A549 (cell line): ENCODE results near the gene RXRG.

ENCODE experiments used
- CEBPB ChIP-seq, 2 experiments: fragments of >200 bp in 1 of 2; sonication (Bioruptor Twin) in 1 of 2; formaldehyde crosslinking in 1 of 2; IDR thresholded peaks; 2 replicates each; pipeline ENCODE4 v1.6.1; 2012 to 2016
- EP300 ChIP-seq, 2 experiments: fragments of >200 bp; sonication (Bioruptor Twin); formaldehyde crosslinking; IDR thresholded peaks; 2 replicates in 1 of 2; 3 replicates in 1 of 2; pipeline ENCODE4 v1.6.1; 2016 to 2017
- KDM1A ChIP-seq: fragments of 200-600 bp; sonication (generic); IDR thresholded peaks from 2 replicates; pipeline ENCODE4 v1.6.1; 2016; ENCODE audit warnings: low read depth, mild to moderate bottlenecking
- MAFK ChIP-seq: fragments of 450-650 bp; IDR thresholded peaks from 2 replicates; pipeline ENCODE4 v1.6.1; 2014; ENCODE audit not compliant: partially characterized antibody
- MAZ ChIP-seq: fragments of 150-350 bp; IDR thresholded peaks from 2 replicates; pipeline ENCODE4 v1.6.1; 2014; ENCODE audit warnings: antibody characterized with exemption, low read depth, low read length, borderline replicate concordance
- RAD21 ChIP-seq, 2 experiments: fragments of >200 bp in 1 of 2; sonication (Bioruptor Twin) in 1 of 2; formaldehyde crosslinking in 1 of 2; IDR thresholded peaks in 1 of 2; conservative IDR thresholded peaks in 1 of 2; 2 replicates in 1 of 2; 3 replicates in 1 of 2; pipeline ENCODE4 v1.6.1; 2012 to 2018; ENCODE audit warnings: inconsistent platforms in 1 of 2
- RARB ChIP-seq: fragments of 250-450 bp; sonication (Bioruptor Pico); IDR thresholded peaks from 2 replicates; pipeline ENCODE4 v1.8.0; 2021; ENCODE audit warnings: mild to moderate bottlenecking, moderate library complexity
- TF ChIP-seq, protein P1 (sequence below): fragments of >200 bp; sonication (Bioruptor Twin); formaldehyde crosslinking; IDR thresholded peaks from 3 replicates; pipeline ENCODE4 v1.5.1; 2016
- TF ChIP-seq, protein P2 (sequence below): IDR thresholded peaks from 2 replicates; pipeline ENCODE4 v1.6.1; 2012
- TF ChIP-seq, protein P3 (sequence below): fragments of 450-650 bp; IDR thresholded peaks from 2 replicates; pipeline ENCODE4 v1.6.1; 2014; ENCODE audit warnings: antibody characterized with exemption

DNA sequence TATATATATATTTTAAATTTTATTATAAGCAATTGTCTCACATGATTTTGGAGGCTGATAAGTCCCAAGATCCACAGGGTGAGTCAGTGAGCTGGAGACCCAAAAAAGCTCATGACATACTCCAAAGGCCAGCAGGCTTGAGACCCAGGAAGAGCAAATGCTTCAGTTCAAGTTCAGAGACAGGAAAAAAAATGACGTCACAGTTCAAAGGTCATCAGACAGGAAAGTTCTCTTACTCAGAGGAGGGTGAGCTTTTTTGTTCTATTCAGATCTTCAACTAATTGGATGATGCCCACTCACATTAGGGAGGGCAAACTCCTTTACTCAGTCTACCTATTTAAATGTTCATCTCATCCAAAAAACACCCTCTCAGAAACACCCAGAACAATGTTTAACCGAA is 18.2 kb downstream of the RXRG start:
- TF ChIP-seq EP300 (IDR thresholded peaks at IDR 0.05) (no peak), CEBPB (IDR thresholded peaks at IDR 0.05) (no peak), KDM1A (no peak), RAD21 (conservative IDR thresholded peaks at IDR 0.05 in 1 of 2, IDR thresholded peaks at IDR 0.05 in 1 of 2) (no peak), MAFK (no peak), MAZ (no peak), RARB (CRISPR knock-in tag) (no peak)
- TF ChIP-seq, protein P1, sequence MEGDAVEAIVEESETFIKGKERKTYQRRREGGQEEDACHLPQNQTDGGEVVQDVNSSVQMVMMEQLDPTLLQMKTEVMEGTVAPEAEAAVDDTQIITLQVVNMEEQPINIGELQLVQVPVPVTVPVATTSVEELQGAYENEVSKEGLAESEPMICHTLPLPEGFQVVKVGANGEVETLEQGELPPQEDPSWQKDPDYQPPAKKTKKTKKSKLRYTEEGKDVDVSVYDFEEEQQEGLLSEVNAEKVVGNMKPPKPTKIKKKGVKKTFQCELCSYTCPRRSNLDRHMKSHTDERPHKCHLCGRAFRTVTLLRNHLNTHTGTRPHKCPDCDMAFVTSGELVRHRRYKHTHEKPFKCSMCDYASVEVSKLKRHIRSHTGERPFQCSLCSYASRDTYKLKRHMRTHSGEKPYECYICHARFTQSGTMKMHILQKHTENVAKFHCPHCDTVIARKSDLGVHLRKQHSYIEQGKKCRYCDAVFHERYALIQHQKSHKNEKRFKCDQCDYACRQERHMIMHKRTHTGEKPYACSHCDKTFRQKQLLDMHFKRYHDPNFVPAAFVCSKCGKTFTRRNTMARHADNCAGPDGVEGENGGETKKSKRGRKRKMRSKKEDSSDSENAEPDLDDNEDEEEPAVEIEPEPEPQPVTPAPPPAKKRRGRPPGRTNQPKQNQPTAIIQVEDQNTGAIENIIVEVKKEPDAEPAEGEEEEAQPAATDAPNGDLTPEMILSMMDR: no peak
- TF ChIP-seq, protein P2, sequence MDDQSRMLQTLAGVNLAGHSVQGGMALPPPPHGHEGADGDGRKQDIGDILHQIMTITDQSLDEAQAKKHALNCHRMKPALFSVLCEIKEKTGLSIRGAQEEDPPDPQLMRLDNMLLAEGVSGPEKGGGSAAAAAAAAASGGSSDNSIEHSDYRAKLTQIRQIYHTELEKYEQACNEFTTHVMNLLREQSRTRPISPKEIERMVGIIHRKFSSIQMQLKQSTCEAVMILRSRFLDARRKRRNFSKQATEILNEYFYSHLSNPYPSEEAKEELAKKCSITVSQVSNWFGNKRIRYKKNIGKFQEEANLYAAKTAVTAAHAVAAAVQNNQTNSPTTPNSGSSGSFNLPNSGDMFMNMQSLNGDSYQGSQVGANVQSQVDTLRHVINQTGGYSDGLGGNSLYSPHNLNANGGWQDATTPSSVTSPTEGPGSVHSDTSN: no peak
- TF ChIP-seq, protein P3, sequence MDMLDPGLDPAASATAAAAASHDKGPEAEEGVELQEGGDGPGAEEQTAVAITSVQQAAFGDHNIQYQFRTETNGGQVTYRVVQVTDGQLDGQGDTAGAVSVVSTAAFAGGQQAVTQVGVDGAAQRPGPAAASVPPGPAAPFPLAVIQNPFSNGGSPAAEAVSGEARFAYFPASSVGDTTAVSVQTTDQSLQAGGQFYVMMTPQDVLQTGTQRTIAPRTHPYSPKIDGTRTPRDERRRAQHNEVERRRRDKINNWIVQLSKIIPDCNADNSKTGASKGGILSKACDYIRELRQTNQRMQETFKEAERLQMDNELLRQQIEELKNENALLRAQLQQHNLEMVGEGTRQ: no peak
